Kidney glomerular epithelial cell (primary cell): ENCODE measurements around the gene FNDC3A.

Source experiments
- DNase-seq: peaks from one replicate; lab custom pipeline; 2025; lab: John Stamatoyannopoulos, UW

FNDC3A gene, protein sequence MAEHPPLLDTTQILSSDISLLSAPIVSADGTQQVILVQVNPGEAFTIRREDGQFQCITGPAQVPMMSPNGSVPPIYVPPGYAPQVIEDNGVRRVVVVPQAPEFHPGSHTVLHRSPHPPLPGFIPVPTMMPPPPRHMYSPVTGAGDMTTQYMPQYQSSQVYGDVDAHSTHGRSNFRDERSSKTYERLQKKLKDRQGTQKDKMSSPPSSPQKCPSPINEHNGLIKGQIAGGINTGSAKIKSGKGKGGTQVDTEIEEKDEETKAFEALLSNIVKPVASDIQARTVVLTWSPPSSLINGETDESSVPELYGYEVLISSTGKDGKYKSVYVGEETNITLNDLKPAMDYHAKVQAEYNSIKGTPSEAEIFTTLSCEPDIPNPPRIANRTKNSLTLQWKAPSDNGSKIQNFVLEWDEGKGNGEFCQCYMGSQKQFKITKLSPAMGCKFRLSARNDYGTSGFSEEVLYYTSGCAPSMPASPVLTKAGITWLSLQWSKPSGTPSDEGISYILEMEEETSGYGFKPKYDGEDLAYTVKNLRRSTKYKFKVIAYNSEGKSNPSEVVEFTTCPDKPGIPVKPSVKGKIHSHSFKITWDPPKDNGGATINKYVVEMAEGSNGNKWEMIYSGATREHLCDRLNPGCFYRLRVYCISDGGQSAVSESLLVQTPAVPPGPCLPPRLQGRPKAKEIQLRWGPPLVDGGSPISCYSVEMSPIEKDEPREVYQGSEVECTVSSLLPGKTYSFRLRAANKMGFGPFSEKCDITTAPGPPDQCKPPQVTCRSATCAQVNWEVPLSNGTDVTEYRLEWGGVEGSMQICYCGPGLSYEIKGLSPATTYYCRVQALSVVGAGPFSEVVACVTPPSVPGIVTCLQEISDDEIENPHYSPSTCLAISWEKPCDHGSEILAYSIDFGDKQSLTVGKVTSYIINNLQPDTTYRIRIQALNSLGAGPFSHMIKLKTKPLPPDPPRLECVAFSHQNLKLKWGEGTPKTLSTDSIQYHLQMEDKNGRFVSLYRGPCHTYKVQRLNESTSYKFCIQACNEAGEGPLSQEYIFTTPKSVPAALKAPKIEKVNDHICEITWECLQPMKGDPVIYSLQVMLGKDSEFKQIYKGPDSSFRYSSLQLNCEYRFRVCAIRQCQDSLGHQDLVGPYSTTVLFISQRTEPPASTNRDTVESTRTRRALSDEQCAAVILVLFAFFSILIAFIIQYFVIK

DNA sequence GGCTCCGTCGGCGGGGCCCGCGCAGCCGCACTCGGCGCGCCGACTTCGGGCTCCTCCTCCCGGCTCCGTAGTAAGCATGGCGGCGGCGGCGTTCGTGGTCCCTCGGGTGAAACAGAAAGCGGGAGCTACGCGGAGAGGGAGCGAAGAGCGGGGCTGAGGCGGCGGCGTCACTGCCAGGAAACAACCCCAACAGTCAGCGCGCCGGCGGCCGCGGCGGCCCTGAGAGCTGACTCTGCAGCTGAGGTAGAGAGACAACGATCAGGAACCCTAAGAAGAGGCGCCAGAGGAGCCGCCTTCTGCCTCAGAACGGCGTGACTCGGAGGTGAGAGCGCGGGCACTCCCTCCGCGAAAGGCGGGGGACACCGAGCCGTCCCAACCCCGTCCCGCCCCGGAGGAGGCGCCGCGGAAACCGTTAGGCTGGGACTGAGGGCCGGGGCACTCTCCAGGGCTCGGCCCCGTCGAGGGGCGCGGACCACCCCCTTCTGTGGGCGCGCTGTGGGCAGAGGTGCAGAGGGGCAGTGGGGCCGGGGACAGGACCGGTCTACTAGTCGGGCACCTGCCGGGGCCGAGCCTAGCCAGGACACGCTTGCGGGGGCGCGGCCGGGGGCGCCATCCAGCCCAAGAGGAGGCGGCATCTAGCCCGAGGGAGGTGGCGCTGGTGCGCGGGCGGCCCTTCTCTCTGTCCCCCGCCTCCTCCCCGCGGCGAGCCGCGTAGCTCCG, at the start of gene FNDC3A:
FNDC3A (plus strand) TSS at position 57 of the 720 bp plus-strand sequence. CDS start 30,279 bp downstream, outside the sequence.
- DNase-seq, result peak; percentile 74

DNA sequence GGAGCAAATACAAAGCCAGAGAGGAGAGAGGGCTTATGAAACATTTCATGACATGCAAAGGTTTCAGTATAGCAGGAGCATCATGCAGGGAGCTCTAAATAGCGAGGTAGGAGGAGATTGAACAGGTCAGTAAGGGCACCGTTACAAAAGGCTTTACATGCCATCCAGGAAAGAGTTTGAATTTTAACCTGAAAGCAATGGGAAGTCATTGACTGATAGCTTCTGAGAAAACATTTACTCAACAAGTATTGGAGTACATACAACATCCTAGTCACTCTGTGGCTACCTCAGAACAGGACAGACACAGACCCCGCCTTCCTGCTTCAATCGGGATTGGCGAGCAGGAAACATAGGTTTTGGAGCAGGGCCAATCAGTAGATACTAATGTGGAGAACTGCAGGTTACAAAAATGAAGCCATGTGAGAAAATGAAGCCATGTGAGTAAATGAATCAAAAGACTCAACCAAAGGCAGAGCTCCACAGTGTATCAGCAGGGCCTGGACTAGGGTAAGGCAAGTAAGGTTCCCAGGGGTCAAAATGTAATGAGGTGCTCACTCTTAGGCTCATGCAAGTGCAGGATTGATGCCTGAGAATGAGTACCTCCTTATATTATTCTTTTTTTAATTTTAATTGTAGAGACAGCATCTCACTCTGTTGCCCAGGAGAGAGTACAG, 46.8 kb upstream of the FNDC3A start:
- DNase-seq, result no peak

DNA sequence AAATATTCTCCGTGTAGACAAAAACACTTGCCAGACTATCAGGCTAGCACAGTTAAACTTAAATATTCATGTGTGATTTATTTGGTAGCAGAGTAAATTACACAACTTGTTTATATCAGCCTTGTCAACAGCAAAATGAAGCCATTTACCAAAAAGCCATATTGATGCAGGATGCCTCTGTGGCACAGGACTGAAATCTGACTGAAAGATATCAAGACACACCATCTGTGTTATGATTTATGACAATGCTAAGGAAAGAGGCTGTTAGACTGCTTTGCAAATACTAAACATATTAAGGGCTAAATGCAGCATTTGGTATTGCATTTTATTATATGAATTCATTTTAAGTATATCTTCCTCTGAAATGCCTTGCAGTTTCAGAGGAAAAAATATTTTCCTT, 44.8 kb upstream of the FNDC3A start:
- DNase-seq, result no peak

DNA sequence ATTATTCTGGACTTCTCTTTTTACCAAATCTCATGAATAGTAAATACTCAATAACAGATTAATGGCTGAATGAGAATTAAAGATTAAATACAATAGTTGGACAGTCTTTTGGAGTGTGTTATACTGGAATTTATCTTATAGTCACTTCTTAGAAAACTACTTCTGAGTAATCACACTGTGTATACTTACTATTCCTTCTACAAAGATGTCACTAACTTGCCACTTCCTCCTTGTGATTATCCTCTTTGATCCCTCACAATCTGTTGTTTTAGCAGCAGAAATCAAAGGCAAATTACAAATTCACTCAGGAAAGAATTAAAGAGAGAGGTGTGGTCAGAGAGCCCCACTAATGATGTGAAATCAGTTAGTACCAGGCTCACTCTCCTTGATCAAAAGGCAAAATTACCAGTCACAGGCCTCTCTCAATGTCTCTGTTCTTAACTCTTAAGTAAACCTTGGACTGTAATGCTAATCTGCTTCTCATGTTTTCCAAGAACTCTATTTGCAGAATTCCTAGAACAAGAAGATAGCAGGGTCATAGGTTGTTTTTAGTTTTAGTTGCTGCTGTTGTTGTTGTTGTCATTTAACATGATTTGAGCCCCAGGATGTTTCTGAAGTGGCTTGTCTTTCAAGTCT, 37.3 kb upstream of the FNDC3A start:
- no peak for DNase-seq

DNA sequence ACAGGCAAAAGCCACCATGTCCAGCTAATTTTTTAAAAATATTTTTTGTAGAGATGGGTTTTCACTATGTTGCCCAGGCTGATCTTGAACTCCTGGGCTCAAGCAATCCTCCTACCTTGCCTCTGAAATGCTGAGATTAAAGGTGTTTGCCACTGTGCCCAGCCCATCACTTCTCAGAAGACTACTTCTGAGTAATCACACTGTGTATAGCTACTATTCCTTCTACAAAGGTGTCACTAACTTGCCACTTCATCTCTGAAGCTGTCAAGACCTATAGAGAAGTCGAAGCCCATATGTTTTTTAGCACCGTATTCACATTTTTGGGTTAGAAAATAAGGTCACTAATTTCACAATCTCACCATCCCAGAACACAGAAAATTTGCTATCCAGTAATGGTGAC, 36.0 kb upstream of the FNDC3A start:
- DNase-seq, result no peak

DNA sequence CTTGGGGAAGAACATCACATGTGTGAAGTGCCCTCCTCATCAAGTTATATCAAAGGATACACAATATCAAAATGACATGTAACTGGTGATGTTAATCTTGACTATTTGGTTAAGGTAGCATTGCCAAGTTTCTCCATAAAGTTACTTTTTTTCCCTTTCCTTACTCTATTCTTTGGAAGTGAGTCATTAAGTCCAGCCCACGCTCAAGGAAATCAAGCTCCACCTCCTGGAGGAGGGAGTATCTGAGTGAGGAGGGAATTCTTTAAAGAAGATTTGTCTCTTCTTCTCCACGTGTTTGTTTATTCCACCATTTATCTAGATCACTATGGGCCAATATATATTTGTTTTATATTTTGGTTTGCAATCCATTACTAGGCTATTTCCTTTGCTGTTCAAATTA, 33.6 kb upstream of the FNDC3A start:
- DNase-seq, result no peak

DNA sequence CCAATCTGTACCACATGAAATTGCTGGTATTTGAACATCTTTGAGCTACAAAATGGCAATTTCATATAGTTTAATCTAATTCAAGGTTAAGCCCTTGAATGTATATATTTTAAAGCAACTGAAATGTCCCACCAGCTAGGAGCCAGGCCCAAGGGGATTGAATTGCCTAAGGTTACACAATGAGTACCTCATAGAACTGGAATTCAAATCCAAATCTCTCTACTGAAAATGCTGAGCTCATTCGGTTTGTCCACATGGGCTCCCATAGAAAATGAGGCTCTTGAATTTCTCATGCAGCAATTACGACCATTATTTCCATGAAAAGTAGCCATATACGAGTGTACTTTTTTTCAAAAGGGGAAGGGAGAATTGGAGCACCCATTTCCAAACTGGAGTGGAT, 31.5 kb upstream of the FNDC3A start:
- DNase-seq, result no peak

DNA sequence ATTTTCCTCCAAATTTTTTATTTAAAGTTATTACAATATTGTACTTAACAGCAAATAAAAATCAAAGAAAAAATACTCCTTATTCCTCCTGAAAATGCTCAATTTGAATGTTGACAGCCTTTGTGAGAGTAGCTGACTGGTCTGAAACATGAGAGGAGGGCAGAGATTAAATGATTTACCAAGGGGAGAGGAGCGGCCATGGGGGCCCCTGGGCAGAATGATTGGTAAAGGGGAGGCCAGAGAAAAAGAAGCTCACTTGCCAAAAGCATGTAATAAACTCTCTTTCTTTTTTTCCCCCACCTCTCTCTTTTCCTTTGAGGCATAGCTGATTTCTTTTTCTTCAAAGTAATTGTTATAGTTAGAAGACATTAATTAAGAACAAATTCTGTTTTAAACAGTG, 30.1 kb upstream of the FNDC3A start:
- no peak for DNase-seq

DNA sequence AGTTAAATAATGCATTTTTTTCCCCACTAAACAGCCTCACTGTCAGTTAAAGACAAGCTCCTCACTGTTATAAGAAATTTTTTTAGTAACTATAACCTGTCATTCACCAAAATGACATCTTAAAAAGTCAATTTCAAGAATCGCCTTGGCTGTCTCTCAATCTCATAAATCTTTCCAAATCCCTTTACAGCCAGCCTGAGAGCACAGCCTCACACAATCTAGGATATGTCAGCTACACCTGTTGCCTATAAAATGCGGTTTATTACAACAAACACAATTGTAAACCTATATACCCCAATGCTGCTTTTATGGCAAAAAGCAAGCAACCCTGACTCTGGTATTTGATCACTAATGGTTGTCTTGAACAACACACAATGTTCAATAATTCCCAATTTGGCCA, 29.5 kb upstream of the FNDC3A start:
- DNase-seq, result no peak

DNA sequence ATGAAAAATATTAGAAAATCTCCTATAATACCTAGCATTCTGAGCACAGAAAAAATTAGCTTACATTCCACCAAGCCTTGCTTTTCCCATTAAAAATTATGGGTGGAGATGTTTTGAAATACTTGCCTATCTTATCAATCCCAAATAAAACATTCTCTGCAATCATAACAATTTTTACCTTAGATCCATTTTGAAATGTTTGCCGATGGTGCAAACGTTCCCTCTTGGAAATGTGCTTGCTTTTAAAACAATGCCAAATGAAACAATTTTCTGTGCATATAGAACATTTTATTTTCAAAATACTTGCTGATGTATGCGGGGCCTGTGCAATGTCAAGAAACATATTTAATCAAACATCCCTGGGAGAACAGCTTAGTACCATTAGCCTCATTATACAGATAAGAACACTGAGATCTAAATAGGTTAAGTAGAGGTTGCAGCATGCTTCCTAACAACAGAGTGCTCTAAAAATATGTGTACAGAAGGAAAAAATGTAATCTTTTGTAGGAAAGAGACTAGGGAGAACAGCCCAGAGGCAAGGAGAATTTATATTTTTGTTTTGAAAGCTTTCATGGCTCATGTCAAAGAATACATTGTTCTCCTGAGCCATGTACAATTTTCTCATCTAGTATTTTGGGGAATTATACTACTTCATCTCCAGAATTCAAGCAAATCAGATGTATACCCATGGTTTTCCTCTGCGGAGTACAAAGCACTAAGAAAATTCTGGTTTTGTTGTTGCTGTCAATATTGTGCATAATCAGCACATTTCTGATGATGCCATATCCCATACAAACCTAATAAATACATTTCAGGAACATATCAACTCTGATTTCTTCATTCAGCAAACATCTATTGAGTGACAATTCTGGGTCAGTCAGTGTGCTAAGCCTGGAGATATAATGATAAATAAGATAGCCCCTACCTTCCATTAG, 25.9 kb upstream of the FNDC3A start:
- DNase-seq, result no peak

DNA sequence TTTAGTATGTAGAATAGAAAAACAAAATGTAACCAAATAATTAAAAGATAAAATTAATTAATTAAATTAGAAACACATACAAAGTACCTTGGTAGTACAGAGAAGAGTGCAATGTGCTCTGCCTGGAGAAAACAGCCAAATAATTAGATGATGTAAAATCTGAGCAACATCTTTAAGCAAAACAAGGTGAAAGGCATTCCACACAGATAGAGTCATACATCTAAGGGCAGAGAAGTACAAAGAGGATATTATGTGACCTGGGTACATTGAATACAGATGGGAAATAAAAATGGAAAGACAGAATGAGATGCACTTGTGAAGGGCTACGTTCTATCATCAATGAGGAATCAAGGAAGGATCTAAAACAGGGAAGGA, 25.2 kb upstream of the FNDC3A start:
- DNase-seq, result no peak

DNA sequence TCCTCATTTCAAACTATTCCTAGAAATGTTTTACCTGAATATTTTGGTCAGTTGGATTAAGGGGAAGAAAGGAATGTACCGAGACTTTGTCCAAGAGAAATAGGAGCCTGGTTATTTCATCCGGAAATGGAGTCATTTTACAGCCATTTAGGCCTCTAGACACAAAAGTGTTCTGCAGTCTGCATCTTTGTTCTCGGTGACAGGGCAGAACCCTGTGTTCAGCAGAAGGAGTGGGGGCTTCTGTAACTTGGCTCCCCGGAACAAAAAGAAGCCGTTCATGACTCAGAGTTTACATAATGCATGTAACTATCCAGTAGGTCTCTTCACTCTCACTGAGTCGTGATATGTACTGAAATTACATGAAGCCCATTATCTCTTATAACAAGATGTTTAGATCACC, 21.6 kb upstream of the FNDC3A start:
- DNase-seq, result no peak

DNA sequence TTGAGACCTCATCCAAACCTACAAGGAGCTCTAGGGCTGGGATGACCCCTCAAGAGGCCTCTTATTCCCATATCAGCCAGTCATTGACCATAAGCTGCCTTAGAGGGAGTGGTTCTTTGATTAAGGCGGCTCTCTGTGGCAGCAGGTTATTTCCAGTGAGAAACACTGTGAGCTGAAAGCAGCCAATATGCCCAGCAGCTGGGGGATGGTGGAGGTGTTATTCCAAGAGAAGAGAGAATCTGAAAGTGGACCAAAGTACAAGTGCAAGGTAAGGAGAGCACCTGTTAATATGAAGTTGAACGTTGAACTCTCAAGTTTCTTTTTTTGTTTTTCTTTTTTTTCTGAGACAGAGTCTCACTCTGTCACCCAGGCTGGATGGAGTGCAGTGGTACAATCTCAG, 20.2 kb upstream of the FNDC3A start:
- DNase-seq, result no peak

DNA sequence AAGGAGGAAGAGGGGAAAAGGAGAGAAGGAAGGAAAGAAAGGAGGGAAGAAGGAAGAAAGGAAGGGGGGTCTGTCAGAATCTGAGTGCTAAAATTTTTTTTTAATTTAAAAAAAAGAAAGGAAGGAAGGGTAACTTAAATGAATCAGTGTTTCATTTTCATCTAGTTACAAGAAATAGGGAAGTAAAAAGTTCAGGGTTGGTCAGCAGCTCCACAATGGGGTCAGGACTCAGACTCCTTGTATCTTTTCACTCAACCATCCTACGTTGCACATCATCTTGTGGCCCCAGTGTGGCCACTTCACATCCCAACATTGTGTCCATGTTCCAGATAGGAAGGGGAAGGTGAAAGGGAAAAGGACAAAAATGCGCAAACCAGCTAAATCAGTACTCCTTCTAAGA, 14.3 kb upstream of the FNDC3A start:
- DNase-seq, result no peak

DNA sequence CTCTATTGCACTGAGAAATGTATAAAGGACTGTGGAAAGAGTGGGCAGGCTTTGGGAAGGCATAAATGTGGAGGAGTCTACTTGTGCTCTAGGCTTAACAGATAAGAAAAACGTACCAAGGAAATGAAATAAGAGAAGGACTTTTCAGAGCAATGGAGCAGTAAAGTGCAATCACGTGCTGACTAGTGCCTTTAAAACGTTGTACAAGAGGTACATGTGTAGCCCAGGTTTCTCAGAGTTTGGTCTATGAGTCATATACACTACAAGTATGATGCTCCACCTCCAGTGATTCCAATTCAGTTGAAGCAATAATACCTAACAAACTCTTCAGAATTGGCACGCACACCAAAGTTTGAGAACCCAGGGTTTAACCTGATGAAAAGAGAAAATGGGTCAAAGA, 13.4 kb upstream of the FNDC3A start:
- DNase-seq, result no peak

DNA sequence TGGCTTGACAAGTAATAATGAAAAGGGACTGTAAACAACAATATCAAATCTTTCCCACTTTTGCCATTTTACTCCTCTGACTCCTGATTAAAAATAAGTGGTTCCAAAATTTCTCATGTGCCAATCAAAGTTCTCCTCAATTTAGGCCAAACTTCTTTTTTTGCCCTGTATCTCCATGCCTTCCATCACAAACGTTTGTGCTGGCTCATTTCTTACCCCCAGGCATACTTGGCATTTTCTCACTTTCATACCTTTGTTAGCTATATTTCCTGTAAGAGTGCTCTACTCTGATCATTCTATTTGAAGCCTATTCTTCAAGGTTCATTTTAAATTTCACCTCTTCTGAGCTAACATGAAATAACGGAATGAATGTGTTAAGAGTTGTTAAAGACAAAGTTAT, 10.0 kb upstream of the FNDC3A start:
- no peak for DNase-seq

DNA sequence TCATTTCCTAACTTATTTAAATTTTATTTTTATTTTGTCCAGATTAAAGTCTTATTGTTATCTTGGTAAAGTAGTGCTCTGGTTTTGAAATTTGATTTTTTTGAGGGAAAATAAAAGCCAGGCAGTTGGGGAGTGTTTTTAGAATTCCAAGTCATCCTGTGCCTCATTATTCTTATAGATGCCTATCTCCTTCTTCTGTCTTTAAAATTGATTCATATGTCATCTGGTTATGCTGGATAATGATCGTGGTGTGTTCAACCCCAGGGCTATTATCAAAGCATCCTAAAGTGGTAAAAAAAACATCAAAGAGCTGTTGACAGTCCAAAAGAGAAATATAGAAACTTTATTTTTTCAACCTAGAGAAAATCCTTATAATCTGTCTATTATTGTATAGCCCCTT, 6.0 kb upstream of the FNDC3A start:
- DNase-seq, result no peak

DNA sequence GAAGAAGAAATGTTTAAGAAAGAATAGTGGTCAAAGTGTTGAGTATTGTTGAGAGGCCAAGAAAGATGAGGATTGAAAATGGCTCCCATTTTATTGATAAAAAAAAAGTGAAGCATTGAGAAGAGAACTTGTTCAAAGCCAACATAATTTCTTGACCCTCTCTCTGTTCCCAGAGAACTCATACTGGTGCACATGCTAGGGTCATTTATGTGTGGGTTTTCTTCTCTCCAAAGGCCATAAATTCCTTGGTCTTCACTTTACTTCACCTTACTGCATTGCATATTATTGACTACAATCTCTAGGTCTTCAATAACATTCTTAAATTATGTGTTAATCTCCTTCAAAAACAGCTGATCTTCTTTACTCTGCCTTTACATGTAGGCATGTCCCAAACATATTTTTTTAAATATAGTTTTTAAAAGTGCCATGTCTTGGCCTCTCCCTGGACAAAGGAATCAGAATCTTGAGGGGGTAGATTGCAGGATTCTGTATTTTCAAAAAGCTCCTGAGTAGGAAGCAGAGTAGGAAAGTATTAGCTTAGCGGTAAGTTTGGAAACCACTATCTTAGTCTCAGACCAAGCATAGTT, 1.8 kb upstream of the FNDC3A start:
- no peak for DNase-seq

DNA sequence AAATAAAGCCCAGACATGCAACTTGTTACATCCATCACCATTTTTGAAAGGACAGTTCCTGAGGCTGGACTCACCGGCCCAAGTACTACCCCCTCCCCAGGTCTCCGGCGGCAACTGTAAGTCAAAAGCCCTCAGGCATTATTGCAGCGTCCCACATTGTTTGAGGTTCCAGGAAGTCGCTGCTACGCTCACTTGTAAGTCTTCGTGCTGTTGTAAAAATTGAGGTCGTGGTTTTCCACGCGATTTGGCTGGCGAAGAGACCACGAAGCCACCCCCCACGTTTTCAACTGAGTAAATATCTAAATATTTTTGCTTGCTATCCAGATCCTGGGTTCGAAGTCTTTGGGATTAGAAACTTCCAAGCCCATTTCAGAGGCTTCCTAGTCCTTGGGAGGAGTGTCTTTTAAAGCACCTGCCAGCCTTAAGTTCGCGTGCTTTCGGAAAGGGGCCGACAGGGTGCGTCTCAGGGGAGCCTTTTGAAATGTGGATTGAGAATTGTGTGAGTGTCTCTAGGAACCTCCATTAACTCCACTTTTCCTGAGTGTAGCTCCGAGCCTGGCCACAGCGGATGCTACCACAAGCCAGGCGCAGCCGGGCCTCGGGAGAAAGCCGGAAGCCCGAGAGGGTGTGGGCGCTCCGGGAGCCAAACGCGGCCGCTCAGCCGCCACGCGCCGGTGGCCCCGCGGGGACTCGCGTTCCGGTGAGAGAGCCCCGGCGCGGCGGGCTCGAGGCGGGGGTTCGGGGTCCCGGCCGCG, 434 bp upstream of the FNDC3A start:
- DNase-seq, result peak; percentile 69
